ENCODE data around the gene BTBD17.

DNA sequence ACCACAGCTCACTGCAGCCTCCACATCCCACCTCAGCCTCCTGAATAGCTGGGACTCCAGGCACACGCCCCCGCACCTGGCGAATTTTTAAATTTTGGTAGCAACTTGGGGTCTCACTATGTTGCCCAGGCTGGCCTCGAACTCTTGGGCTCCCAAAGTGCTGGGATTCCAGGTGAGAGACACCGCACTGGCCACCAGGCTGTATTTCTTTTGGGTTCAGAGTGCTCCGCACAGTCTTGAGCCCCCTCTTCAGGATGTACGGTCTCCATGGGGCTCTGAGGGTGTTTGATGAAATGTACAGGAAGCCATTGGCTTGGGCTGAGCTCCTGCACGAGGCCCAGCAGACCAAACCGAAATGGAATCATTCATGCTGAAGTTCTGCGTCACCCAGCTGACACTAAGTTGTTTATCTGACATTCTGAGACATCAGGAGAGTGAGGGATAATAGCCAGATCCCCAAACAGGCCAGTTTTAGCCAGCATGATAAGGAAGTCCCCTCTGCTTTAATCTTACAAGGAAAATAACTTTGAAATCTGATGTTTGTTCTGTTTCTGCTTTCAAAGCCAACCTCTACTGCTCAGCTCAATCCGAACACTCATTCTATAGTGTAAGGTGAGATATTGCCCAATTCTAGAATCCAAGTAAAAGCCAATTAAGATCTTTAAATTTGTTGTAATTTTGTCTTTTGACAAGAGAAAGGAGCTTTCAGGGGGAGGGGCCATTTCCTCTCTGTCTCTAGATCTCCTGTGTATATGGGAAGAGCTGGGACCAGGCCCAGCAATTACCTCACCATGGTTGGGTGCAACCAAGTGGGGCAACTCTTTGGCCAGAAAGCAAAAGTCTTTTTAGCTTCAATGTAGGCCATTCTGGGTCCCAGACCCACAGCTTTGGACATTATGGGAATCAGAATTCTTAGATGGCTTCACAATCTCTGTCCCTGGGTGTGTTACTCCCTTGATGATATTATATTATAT lies 29.3 kb upstream of the BTBD17 start:
- TF ChIP-seq, protein P1, sequence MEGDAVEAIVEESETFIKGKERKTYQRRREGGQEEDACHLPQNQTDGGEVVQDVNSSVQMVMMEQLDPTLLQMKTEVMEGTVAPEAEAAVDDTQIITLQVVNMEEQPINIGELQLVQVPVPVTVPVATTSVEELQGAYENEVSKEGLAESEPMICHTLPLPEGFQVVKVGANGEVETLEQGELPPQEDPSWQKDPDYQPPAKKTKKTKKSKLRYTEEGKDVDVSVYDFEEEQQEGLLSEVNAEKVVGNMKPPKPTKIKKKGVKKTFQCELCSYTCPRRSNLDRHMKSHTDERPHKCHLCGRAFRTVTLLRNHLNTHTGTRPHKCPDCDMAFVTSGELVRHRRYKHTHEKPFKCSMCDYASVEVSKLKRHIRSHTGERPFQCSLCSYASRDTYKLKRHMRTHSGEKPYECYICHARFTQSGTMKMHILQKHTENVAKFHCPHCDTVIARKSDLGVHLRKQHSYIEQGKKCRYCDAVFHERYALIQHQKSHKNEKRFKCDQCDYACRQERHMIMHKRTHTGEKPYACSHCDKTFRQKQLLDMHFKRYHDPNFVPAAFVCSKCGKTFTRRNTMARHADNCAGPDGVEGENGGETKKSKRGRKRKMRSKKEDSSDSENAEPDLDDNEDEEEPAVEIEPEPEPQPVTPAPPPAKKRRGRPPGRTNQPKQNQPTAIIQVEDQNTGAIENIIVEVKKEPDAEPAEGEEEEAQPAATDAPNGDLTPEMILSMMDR (IDR thresholded peaks at IDR 0.05) = no peak
- no peak for TF ChIP-seq POLR2A (IDR thresholded peaks at IDR 0.05)

Data from thyroid gland (tissue), 4 donors.